Measurements from ENCODE around the gene GTF3C2.
"Not testable (repeated sequence)": the region's sequence is repeated elsewhere in the genome, so short reads cannot be mapped to it uniquely, and the experiment has no call there.

GTF3C2 gene

GRCh38 chr2:27372937-27373336 is 16.4 kb upstream of the GTF3C2 start:
- no peak for DNase-seq

- DNase-seq: peak; percentile 72
Measured at GRCh38 chr2:27370816-27371620, 14.5 kb upstream of the GTF3C2 start.

GRCh38 chr2:27370026-27370815 is 13.7 kb upstream of the GTF3C2 start, which contains the start of the genes EIF2B4 and SNX17:
Gene EIF2B4, minus strand, starts transcription at chr2:27370338. Its CDS starts 24 bp downstream, at chr2:27370314.
Gene SNX17, plus strand, starts transcription at chr2:27370616. Its CDS starts 128 bp downstream, at chr2:27370744.
- DNase-seq: peak; percentile 99

- DNase-seq: no peak
Measured at GRCh38 chr2:27369471-27370025, 13.0 kb upstream of the GTF3C2 start.

GRCh38 chr2:27363933-27364332 is 7.4 kb upstream of the GTF3C2 start:
- DNase-seq: no peak

- DNase-seq: no peak
Measured at GRCh38 chr2:27362678-27363420, 6.3 kb upstream of the GTF3C2 start.

GRCh38 chr2:27356056-27356381 is 545 bp downstream of the GTF3C2 start:
- peak; percentile 44 for DNase-seq

- DNase-seq: no peak
Measured at GRCh38 chr2:27354597-27354927, 2.0 kb downstream of the GTF3C2 start.

- no peak for DNase-seq
Measured at GRCh38 chr2:27353762-27354596, 2.6 kb downstream of the GTF3C2 start.

- DNase-seq: not testable (repeated sequence)
Measured at GRCh38 chr2:27353386-27353761, 3.2 kb downstream of the GTF3C2 start.

- DNase-seq: no peak
Measured at GRCh38 chr2:27351802-27352598, 4.6 kb downstream of the GTF3C2 start.

- DNase-seq: no peak
Measured at GRCh38 chr2:27350106-27350693, 6.4 kb downstream of the GTF3C2 start.

- DNase-seq: no peak
Measured at GRCh38 chr2:27347641-27348040, 8.9 kb downstream of the GTF3C2 start.

GRCh38 chr2:27336173-27336572 is 20.4 kb downstream of the GTF3C2 start:
- no peak for DNase-seq

- no peak for DNase-seq
Measured at GRCh38 chr2:27335311-27335710, 21.3 kb downstream of the GTF3C2 start.

GRCh38 chr2:27324720-27325119 is 31.8 kb downstream of the GTF3C2 start:
- DNase-seq: no peak

GRCh38 chr2:27323596-27324285 is 32.8 kb downstream of the GTF3C2 start:
- DNase-seq: no peak

- peak; percentile 73 for DNase-seq
Measured at GRCh38 chr2:27322766-27323595, 33.6 kb downstream of the GTF3C2 start, which contains the start of gene MPV17. Gene MPV17, minus strand, starts transcription at chr2:27323097. Its CDS starts 580 bp downstream, at chr2:27322517.

- no peak for DNase-seq
Measured at GRCh38 chr2:27322301-27322765, 34.2 kb downstream of the GTF3C2 start.
